ENCODE data around the gene DEXI.
A peak's percentile ranks its signal among the peaks of the same experiment; 100 is the strongest.
"Not testable (repeated sequence)": the region's sequence is repeated elsewhere in the genome, so short reads cannot be mapped to it uniquely, and the experiment has no call there.

Gene DEXI

DNA sequence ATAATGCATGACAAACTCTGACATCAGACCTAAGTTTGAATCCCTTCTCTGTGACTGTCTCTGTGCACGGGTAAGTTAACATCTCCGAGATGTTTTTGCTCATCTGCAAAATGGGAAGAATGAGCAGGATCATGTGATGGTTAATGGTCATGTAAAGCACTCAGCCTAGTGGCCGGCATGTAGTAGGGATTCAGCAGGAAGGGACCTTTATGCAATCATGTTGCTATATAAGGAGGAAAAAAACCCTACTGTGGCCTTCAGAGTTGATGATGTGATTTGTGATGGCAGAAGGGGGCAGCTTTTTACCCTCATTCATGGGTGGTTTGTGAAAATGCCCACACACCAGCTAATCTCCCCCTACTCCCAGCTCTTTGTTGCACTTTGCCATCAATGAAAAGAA is 26.2 kb upstream of the DEXI start:
- no peak for DNase-seq

DNA sequence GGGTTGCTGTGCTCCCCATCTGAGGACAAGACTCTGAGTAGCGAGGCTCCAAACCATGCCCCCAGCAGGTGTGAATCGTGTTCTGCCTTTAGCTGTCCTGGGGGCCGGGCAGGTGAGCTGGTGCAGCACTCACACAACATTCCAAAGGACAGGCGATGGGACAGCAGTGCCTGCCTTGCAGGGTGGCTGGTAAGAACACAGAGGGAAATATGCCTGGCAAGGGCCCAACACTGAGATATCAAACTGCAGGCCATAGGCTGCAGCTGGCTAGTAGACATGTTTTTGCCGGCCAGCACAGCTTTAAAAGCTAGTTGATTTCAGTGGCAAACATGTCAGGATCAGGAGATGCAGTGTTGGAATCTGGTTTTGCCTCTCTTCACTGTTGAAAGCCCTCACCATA is 25.7 kb upstream of the DEXI start:
- no peak for DNase-seq

DNA sequence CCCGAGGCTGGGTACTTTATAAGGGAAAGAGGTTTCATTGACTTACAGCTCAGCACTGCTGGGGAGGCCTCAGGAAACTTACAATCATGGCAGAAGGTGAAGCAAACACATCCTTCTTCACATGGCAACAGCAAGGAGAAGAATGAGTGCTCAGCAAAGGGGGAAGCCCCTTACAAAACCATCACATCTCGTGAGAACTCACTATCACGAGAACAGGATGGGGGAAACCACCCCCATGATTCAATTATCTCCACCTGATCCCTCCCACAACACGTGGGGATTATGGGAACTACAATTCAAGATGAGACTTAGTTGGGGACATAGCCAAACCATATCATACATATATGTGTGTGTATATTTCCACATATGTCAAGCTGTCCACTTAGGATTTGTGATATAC is 24.3 kb upstream of the DEXI start:
- DNase-seq = not testable (repeated sequence)

DNA sequence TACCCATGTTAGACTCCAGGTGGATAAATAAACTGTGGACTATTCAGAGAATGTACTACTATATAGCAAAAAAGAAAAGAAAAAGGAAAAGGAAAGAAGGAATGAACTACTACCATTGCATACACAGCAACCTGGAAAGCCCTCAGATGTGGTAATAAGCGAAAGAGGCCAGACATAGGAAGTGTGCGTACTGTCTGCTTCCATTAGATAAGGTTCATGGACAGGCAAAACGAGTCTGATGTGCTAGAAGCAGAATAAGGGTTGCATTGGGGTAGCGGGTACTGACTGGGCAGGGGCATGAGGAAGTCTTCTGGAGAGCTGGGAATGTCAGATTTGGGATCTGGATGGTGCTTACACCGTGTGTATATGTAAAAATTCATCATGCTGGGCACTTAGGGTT is 23.9 kb upstream of the DEXI start:
- no peak for DNase-seq

DNA sequence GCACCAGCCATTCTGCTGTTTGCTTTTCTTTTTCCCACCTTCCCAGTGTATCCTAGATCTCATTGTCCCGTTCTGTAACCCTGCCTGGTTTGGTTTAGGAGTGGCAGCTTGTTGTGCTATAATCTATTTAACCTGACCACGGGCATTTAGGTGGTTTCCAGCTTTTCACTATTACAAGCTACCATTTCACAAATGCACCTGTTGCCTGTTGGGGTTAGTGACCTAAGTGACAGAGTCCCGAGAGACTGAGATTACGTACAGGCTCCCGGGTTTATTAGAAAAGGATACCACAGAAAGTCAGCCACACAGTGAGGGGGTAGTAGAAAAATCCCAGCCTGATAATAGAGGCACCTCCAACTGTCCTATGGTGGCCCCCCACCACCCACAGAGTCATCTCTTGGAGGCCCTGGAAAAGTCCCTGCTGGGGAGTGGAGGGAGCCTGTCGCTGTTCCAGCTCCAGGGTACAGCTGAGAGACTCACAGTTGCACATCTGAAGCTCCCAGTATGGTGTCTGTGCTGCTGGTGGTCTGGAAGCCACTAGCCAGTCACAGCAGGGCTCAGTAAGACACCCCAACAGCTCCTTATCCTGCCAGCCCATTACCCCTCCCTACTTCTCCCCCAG is 23.3 kb upstream of the DEXI start:
- no peak for DNase-seq

DNA sequence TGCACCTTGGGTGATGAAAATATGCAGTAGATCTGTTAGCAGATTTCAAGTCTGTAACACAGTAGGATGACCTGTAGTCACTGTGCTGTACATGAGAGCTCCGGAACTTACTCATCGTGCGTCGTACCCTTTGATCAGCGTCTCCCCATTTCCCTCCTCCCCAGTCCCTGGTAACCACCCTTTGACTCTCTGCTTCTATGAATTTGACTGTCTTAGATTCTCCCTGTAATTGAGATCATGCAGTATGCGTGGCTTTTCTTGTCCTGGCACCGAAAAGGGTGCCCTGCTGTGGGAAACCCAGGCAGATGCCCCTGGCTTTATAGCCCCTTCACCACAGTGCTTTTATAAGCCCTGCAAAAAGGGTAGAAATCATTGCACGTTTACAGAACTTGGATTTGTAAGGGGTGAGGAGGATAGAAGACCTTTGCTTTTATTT is 22.6 kb upstream of the DEXI start:
- DNase-seq = peak; percentile 54

DNA sequence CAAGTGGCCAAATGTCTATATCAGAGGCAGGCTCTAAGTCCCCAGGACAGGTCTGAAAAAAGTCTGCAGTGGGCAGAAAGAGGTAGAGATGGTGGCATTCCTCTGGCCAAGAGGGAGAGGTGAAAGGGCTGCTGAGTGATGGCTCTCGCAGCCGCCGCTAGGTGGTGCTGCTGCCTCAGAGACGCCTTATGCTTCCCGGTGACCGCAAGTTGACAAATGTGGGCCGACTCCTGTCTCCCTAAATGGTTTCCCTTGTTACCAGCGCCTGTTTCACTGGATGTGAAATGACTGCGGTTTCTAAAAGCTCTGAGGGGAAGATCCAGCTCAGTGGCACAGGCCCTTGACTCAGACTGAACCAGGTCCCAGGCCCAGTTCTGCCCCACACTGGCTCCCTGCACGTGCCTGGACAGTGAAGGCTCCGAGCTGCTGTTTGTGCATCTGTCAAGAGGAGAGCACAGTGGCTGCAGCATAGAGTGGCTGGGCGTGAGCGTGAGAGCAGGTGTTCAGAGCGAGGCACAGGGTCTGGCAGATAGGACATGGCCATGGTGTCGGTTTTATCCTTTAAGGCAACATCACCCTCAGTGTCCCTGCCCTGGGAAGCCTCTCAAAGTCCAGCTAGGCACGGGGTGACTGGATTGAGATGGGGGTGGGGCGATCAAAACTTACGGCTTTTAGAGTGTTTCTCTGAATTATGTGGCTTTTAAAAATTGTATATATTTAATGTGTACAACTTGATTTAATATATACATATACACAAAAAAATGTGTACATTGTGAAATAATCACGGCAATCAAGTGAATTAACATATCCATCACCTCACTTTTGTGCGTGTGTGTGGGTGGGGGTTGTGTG is 22.0 kb upstream of the DEXI start:
- DNase-seq = peak; percentile 80

DNA sequence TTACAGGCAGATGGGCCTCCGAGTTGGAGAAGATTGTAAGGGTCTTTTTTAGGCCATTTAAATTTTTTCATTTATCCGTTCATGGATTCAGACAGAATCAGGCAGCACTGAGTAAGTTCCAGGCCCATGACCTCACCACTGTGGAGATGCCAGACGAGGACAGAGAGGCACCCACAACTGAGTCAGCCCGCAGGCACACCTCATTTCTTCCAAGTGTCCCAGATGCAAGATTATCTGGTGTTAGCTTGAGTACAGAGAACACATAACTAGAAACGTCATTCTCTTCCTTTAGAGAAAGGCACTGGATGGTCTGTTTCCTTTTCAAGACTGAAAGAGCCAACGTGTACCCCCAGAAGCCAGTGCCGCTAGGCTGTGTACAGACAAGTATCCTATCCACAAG is 19.0 kb upstream of the DEXI start:
- no peak for DNase-seq

DNA sequence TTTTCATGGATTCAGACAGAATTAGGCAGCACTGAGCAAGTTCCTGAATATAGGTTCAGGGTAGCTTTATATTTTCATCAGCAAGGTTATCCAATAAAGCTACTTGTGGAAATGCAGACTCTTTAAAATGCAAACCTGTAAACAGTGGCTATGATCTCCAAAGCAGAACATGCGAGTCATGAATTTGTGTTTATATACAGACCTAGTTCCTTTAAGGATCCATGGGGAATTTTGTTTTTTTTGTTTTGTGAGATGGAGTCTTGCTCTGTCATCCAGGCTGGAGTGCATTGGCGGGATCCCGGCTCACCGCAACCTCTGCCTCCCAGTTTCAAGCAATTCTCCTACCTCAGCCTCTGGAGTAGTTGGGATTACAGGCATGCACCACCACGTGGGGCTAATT is 16.9 kb upstream of the DEXI start:
- DNase-seq = no peak

DNA sequence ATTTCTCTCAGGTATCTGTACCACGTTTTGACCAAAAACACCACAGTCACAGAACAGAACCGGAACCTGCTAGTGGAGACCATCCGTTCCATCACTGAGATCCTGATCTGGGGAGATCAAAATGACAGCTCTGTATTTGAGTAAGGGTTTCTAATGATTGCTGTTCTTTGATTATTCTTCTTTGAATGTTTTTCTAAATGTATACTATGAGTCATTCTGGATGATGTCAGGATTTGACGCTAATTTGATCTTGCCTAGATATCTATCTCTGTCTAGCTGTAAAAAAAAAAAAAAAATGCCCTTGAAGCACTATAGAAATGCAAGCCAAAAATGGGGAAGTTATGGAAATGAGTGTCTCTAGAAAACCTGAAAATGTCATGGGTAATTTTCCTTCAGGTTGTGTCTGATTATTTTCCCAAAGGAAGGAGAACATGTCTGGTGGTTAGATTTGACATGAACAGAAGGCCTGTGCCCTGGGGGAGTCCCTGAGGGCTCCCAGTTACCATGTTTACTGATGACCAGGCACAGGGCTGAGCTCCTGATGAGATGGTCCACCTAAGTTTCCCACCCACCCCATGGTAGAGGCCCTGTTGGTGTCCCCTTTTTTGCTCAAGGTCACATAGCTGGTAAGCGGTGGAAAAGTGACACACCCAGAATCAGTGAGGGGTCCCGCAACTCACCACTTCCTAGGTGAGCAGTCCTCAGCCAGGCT is 15.7 kb upstream of the DEXI start:
- DNase-seq = no peak

DNA sequence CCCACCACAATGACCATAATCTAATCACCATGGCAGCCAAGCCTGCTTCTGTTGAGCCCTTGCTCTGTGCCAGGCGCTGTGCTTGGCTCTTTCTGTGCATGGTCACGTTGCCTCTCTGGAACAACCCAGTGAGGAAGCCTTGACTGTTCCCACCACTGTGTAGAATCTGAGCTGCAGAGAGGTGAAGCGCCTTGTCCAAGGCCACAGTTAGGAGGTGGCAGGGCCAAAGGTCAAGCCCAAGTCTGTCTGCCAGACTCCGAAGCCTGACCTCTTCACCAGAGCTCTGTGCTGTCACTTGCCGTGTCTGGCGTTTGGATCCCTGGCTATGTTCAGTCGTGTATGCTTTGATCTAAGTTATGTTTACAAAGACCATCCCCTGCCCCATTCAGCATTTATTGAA is 12.6 kb upstream of the DEXI start:
- no peak for DNase-seq

DNA sequence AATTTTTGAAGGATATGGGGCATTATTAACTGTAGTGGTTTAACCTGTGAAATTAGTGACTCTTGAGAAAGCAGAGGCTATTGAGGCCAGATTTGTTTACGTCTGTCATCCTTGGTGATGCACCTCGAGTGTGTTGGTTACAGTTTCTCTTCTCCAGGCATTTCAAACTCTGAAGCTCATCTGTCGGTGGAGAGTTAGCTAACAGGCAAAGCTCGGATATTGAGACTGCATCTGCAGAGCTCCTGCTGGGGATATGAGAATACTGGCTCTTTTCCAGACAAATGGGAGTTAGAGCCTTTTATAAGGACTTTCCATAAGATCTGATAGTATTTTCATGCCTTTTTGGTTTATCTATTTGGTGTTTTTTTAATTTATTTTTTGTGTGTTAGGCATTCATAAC is 8.8 kb upstream of the DEXI start:
- DNase-seq = no peak

DNA sequence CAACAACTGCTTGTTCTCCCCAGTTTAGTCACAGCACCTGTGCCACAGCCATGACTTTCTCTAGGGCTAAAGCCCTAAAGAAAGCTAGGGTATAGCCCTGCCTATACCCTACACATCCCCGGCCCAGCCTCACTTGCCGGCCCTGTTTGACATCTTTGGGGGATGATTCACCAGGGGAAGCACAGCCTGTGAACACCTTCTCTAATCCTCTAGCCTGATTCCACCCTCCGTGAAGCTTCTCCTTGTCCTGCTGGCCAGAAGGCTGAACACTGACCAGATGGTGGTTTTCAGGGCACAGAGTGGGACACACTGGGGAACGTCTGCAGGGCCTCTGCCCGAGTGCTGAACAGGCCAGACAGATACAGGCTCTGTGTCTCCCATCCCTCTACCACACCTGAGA is 8.1 kb upstream of the DEXI start:
- no peak for DNase-seq

DNA sequence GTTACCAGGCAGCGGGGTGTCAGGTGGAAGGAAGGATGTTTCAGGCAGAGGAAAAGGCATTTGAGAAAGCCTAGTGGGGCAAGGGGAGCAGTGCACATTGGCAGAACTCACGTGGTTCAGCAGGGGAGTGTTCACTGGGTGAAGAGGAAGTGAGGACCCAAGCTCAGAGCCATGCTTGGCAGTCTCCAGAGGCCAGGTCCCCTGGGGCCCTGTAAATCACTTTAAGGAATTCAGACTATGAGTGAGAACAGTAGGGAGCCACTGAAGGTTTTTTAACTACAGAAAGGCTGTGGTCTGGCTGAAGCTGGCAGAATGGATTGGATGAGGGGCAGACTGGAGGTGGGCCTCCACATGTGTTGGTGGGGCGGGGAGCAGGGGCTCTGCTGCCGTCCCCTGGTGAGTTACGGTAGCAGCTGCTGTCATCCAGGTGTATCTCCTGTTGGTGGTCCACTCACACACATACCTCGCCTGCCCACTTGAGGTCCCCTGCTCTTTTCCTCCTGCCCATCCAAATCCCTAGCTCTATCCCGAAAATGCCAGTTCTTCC is 7.2 kb upstream of the DEXI start:
- peak; percentile 30 for DNase-seq

DNA sequence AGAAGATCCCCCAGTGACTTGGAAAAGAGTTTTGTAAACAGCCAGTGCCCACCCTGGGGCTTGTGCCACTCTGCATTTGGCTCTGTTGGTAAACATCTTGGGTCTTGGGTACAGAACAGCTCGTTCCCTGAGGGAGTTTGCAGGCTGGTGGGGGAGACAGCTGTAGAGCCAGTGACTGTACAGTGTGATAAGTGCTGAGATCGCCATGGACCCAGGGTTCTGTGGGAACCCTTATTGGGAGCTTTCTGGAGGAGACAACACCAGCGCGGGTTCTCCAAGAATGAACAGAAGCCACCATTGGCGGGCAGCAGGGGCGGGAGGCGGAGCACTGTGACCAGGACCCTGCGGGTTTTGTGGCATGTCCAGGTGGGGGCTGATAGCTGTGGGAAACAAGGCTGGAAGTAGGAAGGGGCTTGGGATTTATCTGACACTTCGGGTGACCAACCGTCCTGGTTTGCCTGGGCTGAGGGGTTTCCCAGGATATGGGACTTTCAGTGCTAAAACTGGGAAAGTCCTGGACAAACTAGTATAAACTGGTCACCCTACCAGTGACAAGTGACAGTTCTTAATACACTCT is 5.0 kb upstream of the DEXI start:
- no peak for DNase-seq

DNA sequence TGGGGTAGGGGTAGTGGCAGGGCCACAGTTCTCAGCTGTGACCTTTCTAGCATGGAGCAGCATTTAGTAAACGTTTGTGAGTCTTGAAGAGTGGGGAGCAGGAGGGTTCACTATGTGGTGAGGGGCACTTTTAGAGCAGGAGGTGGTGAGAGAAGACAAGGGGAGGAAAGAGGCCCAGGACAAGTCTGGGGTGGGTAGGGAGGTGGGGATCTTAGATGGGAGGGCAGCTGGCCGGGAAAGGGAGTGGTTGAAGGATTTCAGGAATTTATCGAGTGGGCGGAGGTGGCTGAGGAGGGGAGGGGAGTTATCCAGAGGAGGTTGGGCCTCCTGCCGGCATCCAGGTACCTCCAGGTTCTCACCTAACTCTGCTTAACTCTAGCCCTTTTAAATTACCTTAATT is 4.0 kb upstream of the DEXI start:
- DNase-seq = no peak

DNA sequence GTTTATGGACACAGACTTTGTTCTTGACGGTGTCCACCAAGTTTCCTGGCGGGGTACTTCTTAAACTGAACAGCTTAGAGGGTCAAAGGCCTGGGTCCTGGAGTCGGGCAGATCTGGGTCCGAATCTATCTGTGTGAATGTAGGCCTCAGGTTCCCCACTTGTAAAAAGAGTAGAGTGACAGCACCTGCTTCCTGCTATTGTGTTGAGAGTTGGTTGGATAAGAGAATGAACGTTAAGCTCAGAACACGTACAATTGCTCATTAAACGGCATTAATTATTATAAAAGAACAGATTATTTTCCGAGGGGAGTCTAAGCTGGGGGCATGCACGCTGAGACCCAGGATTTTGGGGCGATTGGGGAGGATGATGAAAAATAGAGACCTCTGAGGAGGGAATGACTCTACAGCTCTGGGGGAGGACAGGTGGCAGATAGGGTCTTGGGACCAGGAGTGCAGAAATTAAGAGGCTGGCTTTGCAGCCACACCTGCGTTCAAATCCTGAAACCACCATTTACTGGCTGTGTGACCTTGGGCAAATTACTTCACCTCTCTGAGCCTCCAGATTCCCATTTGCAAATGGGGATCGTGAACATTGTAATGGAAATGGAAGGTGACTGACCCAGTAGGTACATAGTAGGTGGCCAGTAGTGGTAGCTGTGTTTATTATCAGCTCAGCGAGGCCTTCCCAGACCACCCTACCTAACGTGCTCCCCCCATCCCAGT is 3.0 kb upstream of the DEXI start:
- DNase-seq = no peak

DNA sequence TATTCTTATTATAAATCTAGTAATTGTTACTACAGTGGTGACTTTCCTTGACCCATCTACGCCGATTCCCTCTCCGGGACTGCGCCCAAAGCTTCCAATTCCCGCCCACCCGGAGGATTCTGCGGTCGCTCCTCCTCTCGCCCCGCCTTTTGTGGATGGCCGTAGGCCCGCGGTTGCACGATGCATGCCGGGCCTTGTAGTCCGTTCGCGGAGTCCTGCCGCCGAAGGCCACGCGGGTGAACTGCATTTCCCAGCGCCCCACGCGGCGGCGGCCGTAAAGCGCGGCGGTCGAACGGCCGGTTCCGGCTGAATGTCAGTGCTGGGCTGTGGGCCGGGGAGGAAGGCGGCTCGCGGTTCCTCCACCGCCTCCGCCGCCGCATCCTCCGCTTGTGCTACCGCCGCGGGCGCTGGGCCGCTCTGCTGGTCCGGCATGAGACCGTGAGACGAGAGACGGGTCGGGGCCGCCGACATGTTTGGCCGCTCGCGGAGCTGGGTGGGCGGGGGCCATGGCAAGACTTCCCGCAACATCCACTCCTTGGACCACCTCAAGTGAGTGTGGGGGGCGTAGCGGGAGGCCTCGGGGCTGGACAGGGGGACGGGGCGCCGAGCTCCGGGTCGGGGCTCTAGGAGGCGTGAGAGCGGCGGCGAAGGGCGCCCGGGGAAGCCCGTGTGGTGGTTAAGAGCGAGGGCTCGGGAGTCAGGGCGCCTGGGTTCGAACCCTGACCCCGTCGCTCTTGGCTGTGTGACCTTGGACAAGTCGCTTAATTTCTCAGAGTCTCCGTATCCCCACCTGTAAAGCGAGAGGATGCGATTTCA is 2.2 kb upstream of the DEXI start, which contains the start of gene CLEC16A:
Gene CLEC16A (plus strand): TSS at position 316 of the 816 bp plus-strand sequence. CDS start 154 bp downstream, at position 470.
- peak; percentile 94 for DNase-seq

DNA sequence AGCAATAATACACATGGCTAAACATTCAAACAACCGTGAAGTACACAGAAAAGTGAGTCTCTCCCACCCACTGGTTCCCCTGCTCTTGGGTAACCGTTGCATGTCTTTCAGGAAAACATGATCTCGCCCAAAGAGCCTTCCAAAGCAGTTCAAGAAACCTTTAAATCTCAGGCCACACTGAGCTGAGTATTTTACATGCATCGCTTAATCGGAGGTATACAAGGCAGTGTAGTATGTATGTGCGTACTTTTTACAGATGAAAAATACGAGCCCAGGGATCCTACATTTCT is 741 bp upstream of the DEXI start:
- DNase-seq = no peak

DNA sequence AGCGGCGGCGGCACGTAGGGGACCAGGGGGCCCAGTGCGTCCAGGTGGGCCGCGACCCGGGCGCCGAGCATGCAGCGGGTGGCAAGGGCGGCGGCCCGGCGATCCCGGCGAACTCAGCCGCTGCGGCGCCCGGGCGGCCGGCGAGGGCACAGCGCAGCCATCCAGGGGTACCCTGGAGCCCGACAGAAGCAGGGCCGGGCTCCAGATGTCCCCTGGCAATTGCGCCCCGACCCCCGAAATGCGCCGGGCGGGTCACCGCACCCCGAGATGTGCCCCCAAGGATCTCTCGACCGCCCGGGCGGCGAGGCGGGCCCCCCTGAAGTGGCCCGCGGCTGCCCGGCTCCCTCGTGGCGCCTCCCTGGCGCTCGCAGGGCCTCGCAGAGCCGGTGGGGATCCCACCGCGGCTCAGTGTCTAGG is 325 bp downstream of the DEXI start:
- not testable (repeated sequence) for DNase-seq

DNA sequence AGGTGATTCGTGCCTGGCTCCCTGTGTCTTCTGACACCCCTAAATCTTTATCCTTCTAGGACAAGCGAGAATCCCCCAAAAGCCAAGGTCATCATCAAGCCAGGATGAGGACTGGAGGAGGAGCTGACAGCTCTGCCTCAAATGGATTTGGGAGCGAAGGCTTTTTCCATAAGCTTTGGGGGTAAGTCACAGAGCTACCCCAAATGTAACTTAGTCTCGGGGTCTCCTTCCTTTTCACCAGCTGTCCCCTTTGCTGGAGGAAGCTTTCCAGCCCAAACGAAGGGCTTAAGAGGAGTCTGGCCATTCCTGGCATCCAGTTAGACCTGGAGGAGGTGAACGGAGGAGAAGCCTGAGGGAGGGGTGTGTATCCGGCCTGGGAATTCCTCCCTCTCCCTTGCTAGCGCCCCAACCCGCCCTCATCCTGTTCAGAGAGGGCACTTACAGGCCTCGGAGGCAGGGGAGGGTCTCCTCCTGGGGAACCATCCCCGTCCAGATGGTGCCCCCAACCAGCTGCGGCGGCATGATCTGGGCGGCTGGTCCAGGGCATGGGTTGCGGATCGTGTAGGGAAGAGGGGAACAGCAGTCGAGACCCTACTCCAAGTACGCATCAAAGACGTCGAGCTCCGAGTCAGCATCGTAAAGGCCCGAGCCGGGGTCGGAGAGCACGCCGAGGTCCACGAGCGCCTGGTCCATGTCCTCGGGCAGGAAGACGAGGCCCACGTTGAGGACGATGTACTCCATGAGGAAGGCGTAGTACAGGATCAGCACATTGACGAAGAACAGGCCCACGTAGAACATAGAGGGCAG is 938 bp downstream of the DEXI start:
- DNase-seq = no peak

Data from effector CD4-positive, alpha-beta T cell (primary cell).